IMR-90 (cell line): ENCODE data around the gene GPR35. TPM values are rescaled to one million over a fixed set of nuclear protein-coding genes. Genes with fewer than 3 reads are reported as not detected.

Experiments used
- ATAC-seq: fragments of 200-7000 bp; cut with Tn5 transposase; 2 replicates; pipeline ENCODE4 v1.9.1; 2020; ENCODE audit warnings: low read depth, mild to moderate bottlenecking, moderate library complexity
- BruUV-seq: library from RNA; stranded (reverse); fragments of 400-500 nt; replicated peaks from 2 replicates; lab custom pipeline; 2021; lab: Mats Ljungman, UMichigan
- CTCF ChIA-PET: fragments of 300-600 bp; formaldehyde crosslinking; extraction: SDS; loops from one replicate; lab custom pipeline; 2021; ENCODE audit warnings: antibody characterized with exemption; lab: Yijun Ruan, JAX
- POLR2A ChIA-PET: fragments of 300-600 bp; sonication (Branson Sonifier 250); formaldehyde crosslinking; loops from one replicate; lab custom pipeline; 2022; ENCODE audit warnings: antibody characterized with exemption; ENCODE audit not compliant: unreplicated experiment; lab: Charles Lee
- DNase-seq: peaks from one replicate; pipeline ENCODE4 v3.0.0; 2013
- H2AFZ ChIP-seq: replicated peaks from 2 replicates; pipeline ENCODE3; 2013; ENCODE audit warnings: low read length, mild to moderate bottlenecking; ENCODE audit not compliant: poor library complexity
- H2AK5ac ChIP-seq: 2 replicates; pipeline ENCODE4 v1.6.1; 2013; ENCODE audit warnings: low read depth, low read length, inconsistent platforms
- H2AK9ac ChIP-seq: replicated peaks from 2 replicates; pipeline ENCODE3; 2013; ENCODE audit warnings: mild to moderate bottlenecking, low read depth, low read length, moderate library complexity; ENCODE audit not compliant: poor library complexity
- H2BK120ac ChIP-seq: 2 replicates; pipeline ENCODE4 v1.6.1; 2013; ENCODE audit warnings: low read depth, low read length, inconsistent platforms
- H2BK15ac ChIP-seq: 3 replicates; pipeline ENCODE4 v1.6.1; 2013; ENCODE audit warnings: low read depth, low read length, inconsistent platforms
- H2BK20ac ChIP-seq: 2 replicates; pipeline ENCODE4 v1.6.1; 2013; ENCODE audit warnings: low read depth, mild to moderate bottlenecking, inconsistent platforms, low read length, moderate library complexity
- H2BK5ac ChIP-seq: 2 replicates; pipeline ENCODE4 v1.6.1; 2013; ENCODE audit warnings: mild to moderate bottlenecking, low read depth, low read length, inconsistent platforms; ENCODE audit not compliant: poor library complexity, severe bottlenecking
- H3K14ac ChIP-seq: replicated peaks from 2 replicates; pipeline ENCODE4 v1.6.1; 2013; ENCODE audit warnings: low read depth, low read length, inconsistent platforms
- H3K18ac ChIP-seq: 2 replicates; pipeline ENCODE4 v1.6.1; 2013; ENCODE audit warnings: low read depth, low read length, control low read depth
- H3K23ac ChIP-seq: 2 replicates; pipeline ENCODE4 v1.6.1; 2013; ENCODE audit warnings: low read depth, low read length, inconsistent platforms
- H3K27ac ChIP-seq: 2 replicates; pipeline ENCODE4 v1.5.1; 2013; ENCODE audit warnings: mild to moderate bottlenecking, control low read depth, low read length; ENCODE audit not compliant: insufficient read depth
- H3K27me3 ChIP-seq: 2 replicates; pipeline ENCODE4 v1.6.1; 2013; ENCODE audit warnings: low read length; ENCODE audit not compliant: control insufficient read depth, insufficient read depth
- H3K36me3 ChIP-seq: 2 replicates; pipeline ENCODE4 v1.6.1; 2013; ENCODE audit warnings: low read length, mixed read lengths; ENCODE audit not compliant: control insufficient read depth, insufficient read depth
- H3K4ac ChIP-seq: 2 replicates; pipeline ENCODE4 v1.6.1; 2013; ENCODE audit warnings: low read depth, low read length, inconsistent platforms
- H3K4me1 ChIP-seq: 2 replicates; pipeline ENCODE4 v1.6.1; 2013; ENCODE audit warnings: low read length, mixed read lengths; ENCODE audit not compliant: control insufficient read depth, insufficient read depth
- H3K4me2 ChIP-seq: 2 replicates; pipeline ENCODE4 v1.6.1; 2013; ENCODE audit warnings: low read depth, mild to moderate bottlenecking, control low read depth, low read length, moderate library complexity
- H3K4me3 ChIP-seq: 2 replicates; pipeline ENCODE4 v1.5.1; 2013; ENCODE audit warnings: low read depth, mild to moderate bottlenecking, control low read depth, low read length, moderate library complexity; ENCODE audit not compliant: insufficient read depth
- H3K56ac ChIP-seq: 2 replicates; pipeline ENCODE4 v1.6.1; 2013; ENCODE audit warnings: low read length, inconsistent platforms; ENCODE audit not compliant: insufficient read depth; ENCODE audit errors: extremely low read depth
- H3K79me1 ChIP-seq, 2 experiments: 2 replicates each; pipeline ENCODE4 v1.6.1; 2013; ENCODE audit warnings: low read length in 2 of 2, inconsistent platforms in 1 of 2, low read depth in 1 of 2
- H3K9ac ChIP-seq: 2 replicates; pipeline ENCODE4 v1.6.1; 2013; ENCODE audit warnings: low read depth, low read length, control low read depth
- H3K9me1 ChIP-seq: 2 replicates; pipeline ENCODE4 v1.6.1; 2013; ENCODE audit warnings: low read length, inconsistent platforms; ENCODE audit not compliant: insufficient read depth
- H3K9me3 ChIP-seq: 2 replicates; pipeline ENCODE4 v1.6.1; 2013; ENCODE audit warnings: low read length; ENCODE audit not compliant: control insufficient read depth, insufficient read depth
- H4K20me1 ChIP-seq: 2 replicates; pipeline ENCODE4 v1.6.1; 2013; ENCODE audit warnings: low read length, inconsistent platforms; ENCODE audit not compliant: insufficient read depth
- H4K5ac ChIP-seq: 2 replicates; pipeline ENCODE4 v1.6.1; 2013; ENCODE audit warnings: mild to moderate bottlenecking, low read depth, low read length, control low read depth
- H4K8ac ChIP-seq, 2 experiments: 2 replicates each; pipeline ENCODE4 v1.6.1; 2013; ENCODE audit warnings: low read depth in 2 of 2, low read length in 2 of 2, control low read depth in 1 of 2, inconsistent platforms in 1 of 2
- H4K91ac ChIP-seq: 2 replicates; pipeline ENCODE4 v1.6.1; 2013; ENCODE audit warnings: low read depth, low read length, inconsistent platforms; ENCODE audit not compliant: insufficient read depth
- BHLHE40 ChIP-seq: fragments of 150-350 bp; IDR thresholded peaks from 2 replicates; pipeline ENCODE4 v1.6.1; 2016; ENCODE audit warnings: mild to moderate bottlenecking, low read depth, low read length
- CEBPB ChIP-seq: IDR thresholded peaks from 2 replicates; pipeline ENCODE4 v1.6.1; 2012; ENCODE audit warnings: low read depth, low read length, improper control_type of control experiment
- CHD1 ChIP-seq: IDR thresholded peaks from 2 replicates; pipeline ENCODE4 v1.6.1; 2012; ENCODE audit warnings: low read depth, low read length, improper control_type of control experiment
- FOS ChIP-seq: fragments of 150-350 bp; IDR thresholded peaks from 2 replicates; pipeline ENCODE4 v1.6.1; 2016; ENCODE audit warnings: low read depth, low read length
- MAZ ChIP-seq: IDR thresholded peaks from 2 replicates; pipeline ENCODE4 v1.6.1; 2012; ENCODE audit warnings: low read depth, mild to moderate bottlenecking, low read length, improper control_type of control experiment, moderate library complexity, borderline replicate concordance
- MXI1 ChIP-seq: IDR thresholded peaks from 2 replicates; pipeline ENCODE4 v1.6.1; 2012; ENCODE audit warnings: low read depth, mild to moderate bottlenecking, low read length, moderate library complexity, borderline replicate concordance
- NFE2L2 ChIP-seq: fragments of 150-350 bp; IDR thresholded peaks from 2 replicates; pipeline ENCODE4 v1.6.1; 2016; ENCODE audit warnings: low read depth, mild to moderate bottlenecking, low read length
- POLR2A ChIP-seq: IDR thresholded peaks from 2 replicates; pipeline ENCODE4 v1.6.1; 2012; ENCODE audit warnings: mild to moderate bottlenecking, low read depth, low read length
- RFX5 ChIP-seq: IDR thresholded peaks from 2 replicates; pipeline ENCODE4 v1.8.0; 2012; ENCODE audit warnings: low read depth, mild to moderate bottlenecking, low read length, moderate library complexity
- SMC3 ChIP-seq: fragments of 150-350 bp; IDR thresholded peaks from 2 replicates; pipeline ENCODE4 v1.6.1; 2016; ENCODE audit warnings: low read depth, mild to moderate bottlenecking, antibody characterized with exemption, low read length, moderate library complexity
- WGBS, 2 experiments: methylation state at CpG; one replicate each; pipeline versions ENCODE4 v1.1.5 to v1.1.7; 2013; ENCODE audit warnings: missing lambda C conversion rate in 2 of 2; ENCODE audit not compliant: insufficient read length in 1 of 2; ENCODE audit errors: extremely low coverage in 2 of 2; 5-methylcytosine and 5-hydroxymethylcytosine counted together
- dilution Hi-C: fragments of 300-500 bp; cut with HindIII; formaldehyde crosslinking; loops from one replicate; pipeline ENCODE4 v1.14.3; 2018; ENCODE audit warnings: low sequenced_read_pairs; ENCODE audit not compliant: unreplicated experiment
- in situ Hi-C: fragments of 300-500 bp; cut with MboI; formaldehyde crosslinking; loops from 3 replicates; pipeline ENCODE4 v1.14.3; 2019; ENCODE audit warnings: low sequenced_read_pairs, inconsistent platforms, mixed read lengths
- intact Hi-C: fragments of 100-400 bp; cut with micrococcal nuclease; formaldehyde crosslinking; loops from 2 replicates; pipeline ENCODE4 v1.10.0; 2022
- polyA plus RNA-seq, 3 experiments: library from polyadenylated mRNA; depleted of rRNA; stranded (reverse); fragments of >200 nt; gene quantifications; 2 replicates each; pipeline ENCODE4 v1.2.3, GENCODE V29; 2012; ENCODE audit warnings: low replicate concordance in 1 of 3
- total RNA-seq: library from RNA; depleted of rRNA; stranded (reverse); fragments of >200 nt; gene quantifications from 2 replicates; pipeline ENCODE4 v1.2.3, GENCODE V29; 2012
- TF ChIP-seq, protein P1 (sequence below): conservative IDR thresholded peaks from 2 replicates; pipeline ENCODE4 v1.5.1; 2012; ENCODE audit warnings: mild to moderate bottlenecking, low read depth, low read length, improper control_type of control experiment

GPR35 gene
- total and polyA plus RNA-seq, 2 of the 4 experiments (the other 2 are of a cell fraction), result 0.31 TPM; not detected in 1

DNA sequence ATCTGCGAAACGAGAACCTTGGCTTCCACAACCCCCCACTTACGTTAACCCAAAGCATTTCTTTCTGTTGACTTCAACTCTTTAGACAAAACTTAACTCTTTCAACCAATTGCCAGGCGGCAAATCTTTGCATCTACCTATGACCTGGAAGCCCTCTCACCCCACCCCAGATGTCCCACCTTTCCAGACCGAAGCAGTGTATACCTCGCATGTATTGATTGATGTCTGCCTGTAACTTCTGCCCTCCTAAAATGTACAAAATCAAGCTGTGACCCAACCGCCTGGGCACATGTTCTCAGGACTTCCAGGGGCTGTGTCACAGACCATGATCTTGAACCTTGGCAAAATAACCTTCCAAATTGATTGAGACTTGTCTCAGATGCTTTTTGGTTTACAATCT, 45.1 kb downstream of the GPR35 start:
- Histone ChIP-seq H3K79me1 (no peaks in the 10 kb centered on the region), H4K5ac (no peak overlapping the region), H3K9me1 (no peaks in the 10 kb centered on the region), H3K9me3 (no peaks in the 10 kb centered on the region), H3K4me1 (no peaks in the 10 kb centered on the region), H3K9ac (no peak overlapping the region), H2BK5ac (no peak overlapping the region), H2AK9ac (no peak overlapping the region), H3K23ac (no peak overlapping the region), H3K4ac (no peak overlapping the region), H3K27me3 (peaks cover 25% of the 10 kb centered on the region), H3K18ac (no peak overlapping the region), H2AFZ (no peak overlapping the region), H3K4me3 (no peak overlapping the region), H2AK5ac (no peak overlapping the region), H2BK120ac (no peak overlapping the region), H4K8ac (no peak overlapping the region), H3K36me3 (no peaks in the 10 kb centered on the region), H3K27ac (no peak overlapping the region), H4K20me1 (no peaks in the 10 kb centered on the region), H3K56ac (no peak overlapping the region), H3K4me2 (no peak overlapping the region), H2BK20ac (no peak overlapping the region), H2BK15ac (no peak overlapping the region), H3K14ac (no peak overlapping the region), H4K91ac (no peak overlapping the region)
- TF ChIP-seq BHLHE40, result no peak
- TF ChIP-seq RFX5, result no peak
- TF ChIP-seq MAZ, result no peak
- no peak for TF ChIP-seq CEBPB
- TF ChIP-seq NFE2L2, result no peak
- TF ChIP-seq CHD1, result no peak
- TF ChIP-seq, protein P1, sequence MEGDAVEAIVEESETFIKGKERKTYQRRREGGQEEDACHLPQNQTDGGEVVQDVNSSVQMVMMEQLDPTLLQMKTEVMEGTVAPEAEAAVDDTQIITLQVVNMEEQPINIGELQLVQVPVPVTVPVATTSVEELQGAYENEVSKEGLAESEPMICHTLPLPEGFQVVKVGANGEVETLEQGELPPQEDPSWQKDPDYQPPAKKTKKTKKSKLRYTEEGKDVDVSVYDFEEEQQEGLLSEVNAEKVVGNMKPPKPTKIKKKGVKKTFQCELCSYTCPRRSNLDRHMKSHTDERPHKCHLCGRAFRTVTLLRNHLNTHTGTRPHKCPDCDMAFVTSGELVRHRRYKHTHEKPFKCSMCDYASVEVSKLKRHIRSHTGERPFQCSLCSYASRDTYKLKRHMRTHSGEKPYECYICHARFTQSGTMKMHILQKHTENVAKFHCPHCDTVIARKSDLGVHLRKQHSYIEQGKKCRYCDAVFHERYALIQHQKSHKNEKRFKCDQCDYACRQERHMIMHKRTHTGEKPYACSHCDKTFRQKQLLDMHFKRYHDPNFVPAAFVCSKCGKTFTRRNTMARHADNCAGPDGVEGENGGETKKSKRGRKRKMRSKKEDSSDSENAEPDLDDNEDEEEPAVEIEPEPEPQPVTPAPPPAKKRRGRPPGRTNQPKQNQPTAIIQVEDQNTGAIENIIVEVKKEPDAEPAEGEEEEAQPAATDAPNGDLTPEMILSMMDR, result no peak
- no peak for TF ChIP-seq POLR2A
- no peak for TF ChIP-seq MXI1
- TF ChIP-seq SMC3, result no peak
- no peak for TF ChIP-seq FOS
- DNase-seq (no peak), ATAC-seq (no peak)
- dilution Hi-C loops, result no loop called here
- intact Hi-C loops, result no loop called here
- CTCF ChIA-PET, result no interaction called here
- no TSS peak for BruUV-seq
- POLR2A ChIA-PET, result no interaction called here
- in situ Hi-C loops, result no loop called here
- WGBS, 2 experiments, result 44% methylated on average over 3 of the region's 7 CpGs; no CpG with 5 or more reads in 1 of the 2 experiments
